Measurements from ENCODE around the gene LMO7. TPM values are rescaled to one million over a fixed set of nuclear protein-coding genes. Genes with fewer than 3 reads are reported as not detected.

Gene LMO7
- total and polyA plus RNA-seq, 4 donors = 75.9 to 679 (median 214) TPM

- 89 to 93% methylated on average over 6 of the region's 6 CpGs for WGBS, 2 donors
- ATAC-seq (ENCODE audit: insufficient read depth, low FRiP score) (no peak), DNase-seq (no peak)
- H3K9me3 ChIP-seq (ENCODE audit: control insufficient read depth in 4 of 4, insufficient read depth in 3 of 4, low read length in 3 of 4) = peaks cover 0 to 3% (median 0%) of the 10 kb centered on the region in 4 donors
- no peak overlapping the region for H3K27ac ChIP-seq (ENCODE audit: low read depth in 1 of 2, low read length in 1 of 2)
- no peak for TF ChIP-seq CTCF (IDR thresholded peaks at IDR 0.05; ENCODE audit: control extremely low read depth, extremely low read depth)
- peaks cover 0 to 2% (median 0%) of the 10 kb centered on the region in 5 donors for H3K4me1 ChIP-seq (ENCODE audit: control insufficient read depth in 5 of 5, insufficient read depth in 5 of 5, low read length in 5 of 5)
- no peak overlapping the region for H3K4me3 ChIP-seq
- peaks cover 0 to 21% (median 6%) of the 10 kb centered on the region in 4 donors for H3K36me3 ChIP-seq (ENCODE audit: control insufficient read depth in 4 of 4, insufficient read depth in 4 of 4, low read length in 4 of 4)
- H3K27me3 ChIP-seq (ENCODE audit: control insufficient read depth in 3 of 3, insufficient read depth in 3 of 3, low read length in 2 of 3) = no peaks in the 10 kb centered on the region
- no peak overlapping the region for H3K9ac ChIP-seq (ENCODE audit: insufficient read depth in 1 of 2, low read length in 2 of 2)
These were observed 219.1 kb downstream of the LMO7 start for GRCh38 chr13:75855216-75855615.

DNA sequence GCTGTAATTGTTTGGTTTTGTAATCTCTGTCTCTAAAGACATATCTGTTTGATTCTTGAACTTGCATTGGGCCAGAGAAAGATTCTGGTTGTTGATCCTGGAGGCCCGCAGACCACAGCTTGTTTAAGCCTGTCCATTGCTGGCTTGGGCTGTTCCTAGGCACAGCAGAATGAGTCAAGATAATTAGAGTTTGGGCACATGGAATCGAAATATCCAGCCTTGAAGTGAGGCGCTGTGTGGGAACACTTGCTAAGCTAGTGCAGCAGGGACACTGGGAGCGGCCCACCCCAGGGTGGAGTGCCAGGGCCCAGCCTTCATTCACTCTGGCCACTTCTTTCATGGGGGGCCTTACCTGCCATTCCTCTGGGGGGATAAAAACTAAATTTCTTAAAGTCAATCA, 219.7 kb downstream of the LMO7 start:
- Histone ChIP-seq H3K27me3 (ENCODE audit: control insufficient read depth in 3 of 3, insufficient read depth in 3 of 3, low read length in 2 of 3) (no peaks in the 10 kb centered on the region), H3K27ac (ENCODE audit: low read depth in 1 of 2, low read length in 1 of 2) (no peak overlapping the region), H3K9ac (ENCODE audit: insufficient read depth in 1 of 2, low read length in 2 of 2) (no peak overlapping the region), H3K4me1 (ENCODE audit: control insufficient read depth in 5 of 5, insufficient read depth in 5 of 5, low read length in 5 of 5) (peaks cover 0 to 2% (median 0%) of the 10 kb centered on the region in 5 donors), H3K36me3 (ENCODE audit: control insufficient read depth in 4 of 4, insufficient read depth in 4 of 4, low read length in 4 of 4) (peaks cover 0 to 21% (median 4%) of the 10 kb centered on the region in 4 donors), H3K9me3 (ENCODE audit: control insufficient read depth in 4 of 4, insufficient read depth in 3 of 4, low read length in 3 of 4) (peaks cover 0 to 3% (median 0%) of the 10 kb centered on the region in 4 donors), H3K4me3 (no peak overlapping the region)
- ATAC-seq (ENCODE audit: insufficient read depth, low FRiP score) (no peak), DNase-seq (no peak)
- no peak for TF ChIP-seq CTCF (IDR thresholded peaks at IDR 0.05; ENCODE audit: control extremely low read depth, extremely low read depth)
- WGBS, 2 donors = 94 to 98% methylated on average over 4 of the region's 4 CpGs

DNA sequence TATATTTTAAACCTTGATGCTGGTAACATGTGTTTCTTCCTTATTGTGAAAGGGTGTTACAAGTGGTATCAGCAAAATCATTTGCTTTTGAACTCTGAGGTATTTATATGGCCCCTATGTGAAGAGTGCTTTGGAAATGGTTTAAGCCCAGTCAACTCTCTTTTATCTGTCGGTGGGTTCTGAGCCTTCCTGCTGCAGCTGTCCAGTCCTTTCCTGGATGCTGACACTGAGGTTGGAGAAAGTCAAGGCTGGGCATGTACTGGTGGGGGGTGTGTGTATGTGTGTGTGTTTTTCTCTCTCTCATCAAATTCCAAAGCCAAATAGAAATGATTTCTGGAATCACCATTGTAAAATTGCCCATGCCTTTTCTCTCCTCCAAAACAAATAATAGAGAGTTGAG, 221.2 kb downstream of the LMO7 start:
- DNase-seq (no peak), ATAC-seq (ENCODE audit: insufficient read depth, low FRiP score) (no peak)
- peaks cover 0 to 2% (median 0%) of the 10 kb centered on the region in 5 donors for H3K4me1 ChIP-seq (ENCODE audit: control insufficient read depth in 5 of 5, insufficient read depth in 5 of 5, low read length in 5 of 5)
- H3K9me3 ChIP-seq (ENCODE audit: control insufficient read depth in 4 of 4, insufficient read depth in 3 of 4, low read length in 3 of 4) = peaks cover 0 to 2% (median 0%) of the 10 kb centered on the region in 4 donors
- WGBS, 2 donors = 77 to 86% methylated on average over 1 of the region's 1 CpG
- peaks cover 0 to 21% (median 3%) of the 10 kb centered on the region in 4 donors for H3K36me3 ChIP-seq (ENCODE audit: control insufficient read depth in 4 of 4, insufficient read depth in 4 of 4, low read length in 4 of 4)
- no peak overlapping the region for H3K27ac ChIP-seq (ENCODE audit: low read depth in 1 of 2, low read length in 1 of 2)
- no peak for TF ChIP-seq CTCF (IDR thresholded peaks at IDR 0.05; ENCODE audit: control extremely low read depth, extremely low read depth)
- no peak overlapping the region for H3K9ac ChIP-seq (ENCODE audit: insufficient read depth in 1 of 2, low read length in 2 of 2)
- no peaks in the 10 kb centered on the region for H3K27me3 ChIP-seq (ENCODE audit: control insufficient read depth in 3 of 3, insufficient read depth in 3 of 3, low read length in 2 of 3)
- no peak overlapping the region for H3K4me3 ChIP-seq

DNA sequence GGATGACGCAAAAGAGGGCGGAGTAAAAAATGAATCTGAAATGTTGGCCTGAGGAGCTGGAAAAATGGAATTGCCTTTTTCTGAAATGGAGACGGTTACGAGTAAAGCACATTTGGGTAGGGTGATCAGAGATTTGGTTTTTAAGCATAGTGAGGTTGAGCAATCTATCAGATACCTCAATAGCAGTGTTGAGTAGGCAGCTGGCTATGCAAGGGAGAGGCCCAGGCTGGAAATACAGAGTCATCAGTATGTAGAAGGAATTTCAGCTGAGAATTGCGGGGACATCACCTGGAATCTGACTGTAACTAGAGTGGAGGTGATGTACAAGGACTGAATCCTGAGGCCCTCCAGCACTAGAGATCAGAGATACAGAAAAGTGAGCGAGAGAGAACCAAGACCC, 224.8 kb downstream of the LMO7 start:
- H3K9me3 ChIP-seq (ENCODE audit: control insufficient read depth in 4 of 4, insufficient read depth in 3 of 4, low read length in 3 of 4) = peaks cover 0 to 2% (median 0%) of the 10 kb centered on the region in 4 donors
- no peaks in the 10 kb centered on the region for H3K27me3 ChIP-seq (ENCODE audit: control insufficient read depth in 3 of 3, insufficient read depth in 3 of 3, low read length in 2 of 3)
- no peak overlapping the region for H3K4me3 ChIP-seq
- 97 to 98% methylated on average over 6 of the region's 6 CpGs for WGBS, 2 donors
- no peak for TF ChIP-seq CTCF (IDR thresholded peaks at IDR 0.05; ENCODE audit: control extremely low read depth, extremely low read depth)
- no peak overlapping the region for H3K27ac ChIP-seq (ENCODE audit: low read depth in 1 of 2, low read length in 1 of 2)
- no peak for ATAC-seq (ENCODE audit: insufficient read depth, low FRiP score)
- DNase-seq = no peak
- H3K36me3 ChIP-seq (ENCODE audit: control insufficient read depth in 4 of 4, insufficient read depth in 4 of 4, low read length in 4 of 4) = peaks cover 0 to 10% (median 2%) of the 10 kb centered on the region in 4 donors
- no peak overlapping the region for H3K9ac ChIP-seq (ENCODE audit: insufficient read depth in 1 of 2, low read length in 2 of 2)
- no peaks in the 10 kb centered on the region for H3K4me1 ChIP-seq (ENCODE audit: control insufficient read depth in 5 of 5, insufficient read depth in 5 of 5, low read length in 5 of 5)

All from lung (tissue), 12 donors.